ENCODE results near the gene MBD5.

The MBD5 gene

DNA sequence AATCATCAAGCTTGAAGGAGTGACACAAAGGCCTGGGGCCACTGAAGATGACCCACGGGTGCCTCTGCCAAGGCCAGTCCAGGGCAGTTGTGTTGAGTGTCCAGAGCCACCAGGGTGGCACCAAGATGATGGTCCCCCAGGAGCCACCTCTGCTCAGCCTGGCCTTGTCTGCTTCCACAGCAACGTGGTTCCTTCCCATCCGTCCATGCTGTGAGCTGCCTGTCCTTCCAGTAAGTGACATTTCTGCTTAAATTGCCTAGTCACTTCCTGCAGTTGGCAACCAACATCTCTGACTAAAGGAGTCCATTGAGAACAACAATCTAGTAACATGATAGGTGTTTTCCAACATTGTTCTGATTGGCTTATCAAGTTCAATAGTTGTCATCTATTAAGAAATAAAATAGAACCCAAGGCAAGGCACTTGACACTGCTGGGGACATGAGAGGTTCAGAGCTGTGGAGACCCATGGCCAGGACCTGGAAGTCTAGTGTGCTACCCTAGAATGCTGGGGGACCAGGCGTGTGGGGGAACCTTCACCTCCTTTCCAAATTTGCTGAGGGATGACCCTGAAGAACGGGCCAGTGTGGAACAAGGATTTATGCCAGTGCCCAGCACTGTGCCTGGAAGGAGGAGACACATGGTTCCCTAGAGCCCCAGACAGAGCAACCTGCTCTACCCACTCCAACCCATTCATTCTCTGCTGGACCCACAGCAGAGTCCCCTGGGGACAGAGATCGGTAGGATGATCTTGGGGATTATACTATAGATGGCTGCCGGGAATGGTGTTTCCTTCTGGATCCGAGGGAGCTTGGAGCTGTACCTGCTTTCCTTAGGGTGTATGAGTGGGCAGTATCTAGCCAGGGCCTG is 524.7 kb downstream of the MBD5 start:
- TF ChIP-seq, protein P1, sequence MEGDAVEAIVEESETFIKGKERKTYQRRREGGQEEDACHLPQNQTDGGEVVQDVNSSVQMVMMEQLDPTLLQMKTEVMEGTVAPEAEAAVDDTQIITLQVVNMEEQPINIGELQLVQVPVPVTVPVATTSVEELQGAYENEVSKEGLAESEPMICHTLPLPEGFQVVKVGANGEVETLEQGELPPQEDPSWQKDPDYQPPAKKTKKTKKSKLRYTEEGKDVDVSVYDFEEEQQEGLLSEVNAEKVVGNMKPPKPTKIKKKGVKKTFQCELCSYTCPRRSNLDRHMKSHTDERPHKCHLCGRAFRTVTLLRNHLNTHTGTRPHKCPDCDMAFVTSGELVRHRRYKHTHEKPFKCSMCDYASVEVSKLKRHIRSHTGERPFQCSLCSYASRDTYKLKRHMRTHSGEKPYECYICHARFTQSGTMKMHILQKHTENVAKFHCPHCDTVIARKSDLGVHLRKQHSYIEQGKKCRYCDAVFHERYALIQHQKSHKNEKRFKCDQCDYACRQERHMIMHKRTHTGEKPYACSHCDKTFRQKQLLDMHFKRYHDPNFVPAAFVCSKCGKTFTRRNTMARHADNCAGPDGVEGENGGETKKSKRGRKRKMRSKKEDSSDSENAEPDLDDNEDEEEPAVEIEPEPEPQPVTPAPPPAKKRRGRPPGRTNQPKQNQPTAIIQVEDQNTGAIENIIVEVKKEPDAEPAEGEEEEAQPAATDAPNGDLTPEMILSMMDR (IDR thresholded peaks at IDR 0.05; ENCODE audit: control extremely low read depth, extremely low read depth, low read depth, missing control alignments) = no peak
- POLR2A ChIA-PET = no interaction called here
- CTCF ChIA-PET = interaction anchor here (1.3 to 1.6 kb wide), 2 partner anchors 7 to 556 kb away, joined by 3 read pairs; no protein-coding TSS in a partner anchor
- DNase-seq (ENCODE audit: extremely low spot score) = no peak

DNA sequence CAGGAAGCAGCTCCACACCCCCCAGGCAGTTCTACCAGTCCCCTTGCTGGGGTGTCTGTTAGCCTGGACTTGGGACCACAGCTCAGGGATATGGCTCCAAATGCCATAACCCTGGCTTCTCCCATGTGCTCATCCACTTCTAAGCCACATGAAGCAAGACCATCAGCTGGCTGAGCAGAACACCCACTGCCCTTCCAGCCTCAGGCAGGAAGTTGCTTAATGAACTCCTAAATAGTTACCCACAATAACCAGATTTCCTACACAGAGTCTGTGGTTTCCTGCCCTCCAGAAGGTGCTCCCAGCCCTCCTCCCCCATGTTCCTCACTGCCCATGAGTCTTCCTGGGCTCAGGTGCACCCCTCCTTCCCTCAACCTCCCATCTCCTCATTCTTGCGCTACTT is 525.4 kb downstream of the MBD5 start:
- ChIA-PET CTCF (interaction anchor here (1.6 kb wide), 1 partner anchor 556 kb away, joined by 3 read pairs; no protein-coding TSS in a partner anchor), POLR2A (no interaction called here)
- no peak for DNase-seq (ENCODE audit: extremely low spot score)
- TF ChIP-seq, protein P1 (IDR thresholded peaks at IDR 0.05; ENCODE audit: control extremely low read depth, extremely low read depth, low read depth, missing control alignments) = no peak

DNA sequence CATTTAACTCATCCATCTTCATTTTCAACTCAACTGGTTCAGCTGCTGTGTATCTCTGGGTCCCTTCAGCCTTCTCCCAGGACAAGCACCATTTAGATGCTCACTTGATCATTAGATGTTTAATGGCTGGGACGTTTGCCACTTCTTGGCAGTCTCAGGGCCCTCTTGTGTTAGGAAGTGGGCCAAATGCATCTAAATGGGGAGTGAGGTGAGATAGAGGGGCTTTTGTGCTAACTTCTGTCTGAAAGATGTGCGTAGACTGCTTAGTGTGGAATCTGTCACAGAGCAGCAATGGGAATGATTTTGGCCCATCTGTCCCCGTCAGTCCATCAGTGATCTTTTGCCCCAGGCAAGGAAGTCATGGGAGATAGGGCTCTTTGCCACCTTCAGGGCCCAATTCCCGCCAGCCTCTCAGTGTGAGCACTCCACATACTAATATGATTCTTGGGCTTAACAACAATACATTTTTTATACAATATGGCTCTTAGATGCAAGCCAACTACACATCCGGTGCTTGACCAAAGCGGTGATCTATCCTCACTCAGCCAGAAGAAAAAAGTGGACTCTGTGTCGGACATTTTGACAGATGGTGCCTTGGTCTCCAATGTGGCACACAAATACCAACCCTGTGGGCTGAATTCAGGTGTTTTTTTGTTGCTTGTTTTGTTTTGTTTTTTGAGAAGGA is 528.0 kb downstream of the MBD5 start:
- ChIA-PET CTCF (no interaction called here), POLR2A (no interaction called here)
- TF ChIP-seq, protein P1 (IDR thresholded peaks at IDR 0.05; ENCODE audit: control extremely low read depth, extremely low read depth, low read depth, missing control alignments) = no peak
- DNase-seq (ENCODE audit: extremely low spot score) = no peak

DNA sequence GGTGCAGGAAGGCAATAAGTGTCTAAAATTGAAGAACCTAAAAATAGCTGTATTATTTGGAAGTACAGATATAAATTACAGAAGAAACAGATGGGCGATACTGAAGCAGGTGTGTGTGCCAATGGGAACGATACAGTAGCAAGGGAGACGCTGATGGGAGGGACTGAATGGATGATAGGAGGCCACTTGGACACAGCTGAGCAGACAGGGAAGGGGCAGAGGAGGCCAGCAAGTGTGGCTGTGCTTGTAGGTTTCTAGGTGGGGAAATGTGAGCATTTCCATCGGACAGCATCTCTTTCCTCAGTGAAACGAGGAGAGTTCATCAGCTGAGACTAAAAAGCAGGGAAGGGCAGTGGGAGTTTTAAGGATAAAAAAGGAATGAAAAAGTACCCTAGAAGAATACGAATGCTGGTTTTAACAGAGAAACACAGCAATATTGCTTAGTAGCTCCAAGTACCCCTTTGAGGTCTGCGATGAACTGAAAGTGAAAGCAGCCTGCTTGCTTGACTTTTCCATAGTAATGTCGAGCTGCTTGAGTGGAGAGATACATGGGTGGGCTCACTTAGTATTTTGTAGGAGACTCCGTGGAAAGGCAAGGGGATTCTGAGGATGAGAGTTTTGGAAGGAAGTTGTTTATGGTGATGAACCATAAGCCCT is 531.9 kb downstream of the MBD5 start:
- TF ChIP-seq, protein P1 (IDR thresholded peaks at IDR 0.05; ENCODE audit: control extremely low read depth, extremely low read depth, low read depth, missing control alignments) = no peak
- ChIA-PET CTCF (interaction anchor here (1.0 to 3.8 kb wide), 6 partner anchors 8 to 563 kb away, joined by 3 to 19 read pairs (median 6); no protein-coding TSS in a partner anchor), POLR2A (no interaction called here)
- DNase-seq (ENCODE audit: extremely low spot score) = no peak

DNA sequence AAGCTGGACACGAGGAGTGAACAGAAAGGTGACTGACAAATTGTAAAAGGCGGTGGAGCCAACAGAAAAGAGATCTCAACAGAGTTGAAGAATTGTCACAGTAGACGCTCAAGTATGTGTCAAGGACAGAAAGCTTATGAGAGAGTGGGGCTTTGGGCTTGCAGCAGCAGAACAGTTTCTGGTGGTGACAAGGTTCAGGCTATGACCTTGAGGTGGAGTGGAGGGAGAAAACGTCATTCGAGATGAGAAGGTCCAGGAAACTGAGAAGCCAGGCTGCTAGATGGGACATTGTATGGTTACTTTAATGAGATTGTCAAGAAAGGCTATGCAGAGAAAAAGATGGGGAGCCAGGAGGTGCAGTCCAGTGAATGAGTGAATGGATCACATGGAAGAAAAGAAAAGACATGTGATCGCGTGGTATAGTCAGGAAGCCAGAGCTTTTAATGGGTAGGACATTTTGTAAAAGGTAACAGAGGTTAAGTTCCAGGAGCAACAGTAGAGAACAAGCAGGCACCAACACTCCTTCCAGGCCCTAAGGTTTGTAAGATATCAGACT is 532.5 kb downstream of the MBD5 start:
- CTCF ChIA-PET = interaction anchor here (1.0 to 3.8 kb wide), 8 partner anchors 8 to 563 kb away, joined by 3 to 19 read pairs (median 4); no protein-coding TSS in a partner anchor
- POLR2A ChIA-PET = no interaction called here
- no peak for DNase-seq (ENCODE audit: extremely low spot score)
- TF ChIP-seq, protein P1 (IDR thresholded peaks at IDR 0.05; ENCODE audit: control extremely low read depth, extremely low read depth, low read depth, missing control alignments) = no peak
